ENCODE measurements around the gene COG7. TPM values are rescaled to one million over a fixed set of nuclear protein-coding genes. Genes with fewer than 3 reads are reported as not detected.
A peak's percentile ranks its signal among the peaks of the same experiment; 100 is the strongest.

COG7 gene
- total RNA-seq, 1 experiment from 2014 or later: 22.6 TPM

GRCh38 chr16:23348579-23349469 lies 104.2 kb downstream of the COG7 start (continued):
- peak; percentile 10; the same call in 1 of the 2 replicates for TF ChIP-seq USF2 (CRISPR knock-in tag; IDR thresholded peaks at IDR 0.05)
- TF ChIP-seq, protein P1, sequence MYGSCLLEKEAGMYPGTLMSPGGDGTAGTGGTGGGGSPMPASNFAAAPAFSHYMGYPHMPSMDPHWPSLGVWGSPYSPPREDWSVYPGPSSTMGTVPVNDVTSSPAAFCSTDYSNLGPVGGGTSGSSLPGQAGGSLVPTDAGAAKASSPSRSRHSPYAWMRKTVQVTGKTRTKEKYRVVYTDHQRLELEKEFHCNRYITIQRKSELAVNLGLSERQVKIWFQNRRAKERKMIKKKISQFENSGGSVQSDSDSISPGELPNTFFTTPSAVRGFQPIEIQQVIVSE (CRISPR knock-in tag; IDR thresholded peaks at IDR 0.05; ENCODE audit: borderline replicate concordance): no peak
- TF ChIP-seq ZNF423 (CRISPR knock-in tag; IDR thresholded peaks at IDR 0.05): 0 out of 2 replicates have a peak, but pooled peaks have one; percentile 13

DNA sequence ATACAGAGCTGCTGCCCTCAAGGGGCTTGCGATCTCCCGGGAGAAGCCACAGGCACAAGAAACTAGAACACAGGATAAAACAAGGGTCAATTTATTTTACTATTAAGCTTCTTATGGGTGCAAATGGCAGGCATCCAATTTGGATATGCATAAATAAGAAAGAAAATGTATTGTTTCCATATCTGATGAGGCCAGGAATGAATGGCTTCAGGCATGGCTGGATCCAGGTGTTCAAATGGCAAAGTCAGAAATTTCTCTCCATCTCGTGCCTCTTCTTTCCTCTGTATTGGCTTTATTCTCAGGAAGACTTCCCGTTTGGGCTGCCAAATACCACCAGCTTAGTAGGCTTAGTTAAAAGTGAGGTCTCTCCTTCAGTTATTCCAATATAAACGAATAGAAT lies 107.8 kb downstream of the COG7 start:
- no peak for ATAC-seq
- TF ChIP-seq SOX15 (CRISPR knock-in tag; IDR thresholded peaks at IDR 0.05) (no peak), ERG (CRISPR knock-in tag; IDR thresholded peaks at IDR 0.05) (no peak), HMGA2 (CRISPR knock-in tag; IDR thresholded peaks at IDR 0.05) (no peak)
- H3K27me3 Mint-ChIP-seq (ENCODE audit: low read depth): no peaks in the 10 kb centered on the region; the same call in 1 of the 2 replicates
- H3K4me3 Mint-ChIP-seq: no peak overlapping the region
- peaks cover 22% of the 10 kb centered on the region for H3K4me1 Mint-ChIP-seq
- H3K27ac Mint-ChIP-seq: no peak overlapping the region
- POLR2A ChIA-PET: no interaction called here
- H3K9me3 Mint-ChIP-seq: peaks cover 3% of the 10 kb centered on the region; the same call in 1 of the 2 replicates
- CTCF ChIA-PET: interaction anchor here (0.7 to 2.9 kb wide), 2 partner anchors 89 to 90 kb away, joined by 3 to 14 read pairs; no protein-coding TSS in a partner anchor
- no peak for DNase-seq (ENCODE audit: low spot score)
- H3K36me3 Mint-ChIP-seq: no peaks in the 10 kb centered on the region

- DNase-seq (ENCODE audit: low spot score) (no peak), ATAC-seq (peak; percentile 74)
- H3K4me3 Mint-ChIP-seq: no peak overlapping the region
- POLR2A ChIA-PET: no interaction called here
- no peaks in the 10 kb centered on the region; the same call in 1 of the 2 replicates for H3K27me3 Mint-ChIP-seq (ENCODE audit: low read depth)
- peaks cover 22% of the 10 kb centered on the region for H3K4me1 Mint-ChIP-seq
- peak overlapping the region; percentile 29; the same call in 1 of the 2 replicates for H3K27ac Mint-ChIP-seq
- CTCF ChIA-PET: interaction anchor here (1.5 to 1.6 kb wide), 2 partner anchors 12 to 92 kb away, joined by 5 to 6 read pairs; no protein-coding TSS in a partner anchor
- no peaks in the 10 kb centered on the region for H3K36me3 Mint-ChIP-seq
- peaks cover 3% of the 10 kb centered on the region; the same call in 1 of the 2 replicates for H3K9me3 Mint-ChIP-seq
- TF ChIP-seq EMX1 (CRISPR knock-in tag; IDR thresholded peaks at IDR 0.05) (0 out of 2 replicates have a peak, but pooled peaks have one; percentile 26), ETV6 (CRISPR knock-in tag; IDR thresholded peaks at IDR 0.05) (no peak)
- TF ChIP-seq, protein P2, sequence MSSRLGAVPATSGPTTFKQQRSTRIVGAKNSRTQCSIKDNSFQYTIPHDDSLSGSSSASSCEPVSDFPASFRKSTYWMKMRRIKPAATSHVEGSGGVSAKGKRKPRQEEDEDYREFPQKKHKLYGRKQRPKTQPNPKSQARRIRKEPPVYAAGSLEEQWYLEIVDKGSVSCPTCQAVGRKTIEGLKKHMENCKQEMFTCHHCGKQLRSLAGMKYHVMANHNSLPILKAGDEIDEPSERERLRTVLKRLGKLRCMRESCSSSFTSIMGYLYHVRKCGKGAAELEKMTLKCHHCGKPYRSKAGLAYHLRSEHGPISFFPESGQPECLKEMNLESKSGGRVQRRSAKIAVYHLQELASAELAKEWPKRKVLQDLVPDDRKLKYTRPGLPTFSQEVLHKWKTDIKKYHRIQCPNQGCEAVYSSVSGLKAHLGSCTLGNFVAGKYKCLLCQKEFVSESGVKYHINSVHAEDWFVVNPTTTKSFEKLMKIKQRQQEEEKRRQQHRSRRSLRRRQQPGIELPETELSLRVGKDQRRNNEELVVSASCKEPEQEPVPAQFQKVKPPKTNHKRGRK (CRISPR knock-in tag; IDR thresholded peaks at IDR 0.05; ENCODE audit: borderline replicate concordance): peak; percentile 73; the same call in 1 of the 2 replicates
- TF ChIP-seq, protein P3, sequence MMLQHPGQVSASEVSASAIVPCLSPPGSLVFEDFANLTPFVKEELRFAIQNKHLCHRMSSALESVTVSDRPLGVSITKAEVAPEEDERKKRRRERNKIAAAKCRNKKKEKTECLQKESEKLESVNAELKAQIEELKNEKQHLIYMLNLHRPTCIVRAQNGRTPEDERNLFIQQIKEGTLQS (CRISPR knock-in tag; conservative IDR thresholded peaks at IDR 0.05): no peak
- TF ChIP-seq, protein P4, sequence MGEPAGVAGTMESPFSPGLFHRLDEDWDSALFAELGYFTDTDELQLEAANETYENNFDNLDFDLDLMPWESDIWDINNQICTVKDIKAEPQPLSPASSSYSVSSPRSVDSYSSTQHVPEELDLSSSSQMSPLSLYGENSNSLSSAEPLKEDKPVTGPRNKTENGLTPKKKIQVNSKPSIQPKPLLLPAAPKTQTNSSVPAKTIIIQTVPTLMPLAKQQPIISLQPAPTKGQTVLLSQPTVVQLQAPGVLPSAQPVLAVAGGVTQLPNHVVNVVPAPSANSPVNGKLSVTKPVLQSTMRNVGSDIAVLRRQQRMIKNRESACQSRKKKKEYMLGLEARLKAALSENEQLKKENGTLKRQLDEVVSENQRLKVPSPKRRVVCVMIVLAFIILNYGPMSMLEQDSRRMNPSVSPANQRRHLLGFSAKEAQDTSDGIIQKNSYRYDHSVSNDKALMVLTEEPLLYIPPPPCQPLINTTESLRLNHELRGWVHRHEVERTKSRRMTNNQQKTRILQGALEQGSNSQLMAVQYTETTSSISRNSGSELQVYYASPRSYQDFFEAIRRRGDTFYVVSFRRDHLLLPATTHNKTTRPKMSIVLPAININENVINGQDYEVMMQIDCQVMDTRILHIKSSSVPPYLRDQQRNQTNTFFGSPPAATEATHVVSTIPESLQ (CRISPR knock-in tag; IDR thresholded peaks at IDR 0.05): no peak
These were observed 109.1 kb downstream of the COG7 start for GRCh38 chr16:23343643-23344612.
